ENCODE measurements around the gene TBX20.
A peak's percentile ranks its signal among the peaks of the same experiment; 100 is the strongest.
"Not testable (repeated sequence)": the region's sequence is repeated elsewhere in the genome, so short reads cannot be mapped to it uniquely, and the experiment has no call there.

Gene TBX20

DNA sequence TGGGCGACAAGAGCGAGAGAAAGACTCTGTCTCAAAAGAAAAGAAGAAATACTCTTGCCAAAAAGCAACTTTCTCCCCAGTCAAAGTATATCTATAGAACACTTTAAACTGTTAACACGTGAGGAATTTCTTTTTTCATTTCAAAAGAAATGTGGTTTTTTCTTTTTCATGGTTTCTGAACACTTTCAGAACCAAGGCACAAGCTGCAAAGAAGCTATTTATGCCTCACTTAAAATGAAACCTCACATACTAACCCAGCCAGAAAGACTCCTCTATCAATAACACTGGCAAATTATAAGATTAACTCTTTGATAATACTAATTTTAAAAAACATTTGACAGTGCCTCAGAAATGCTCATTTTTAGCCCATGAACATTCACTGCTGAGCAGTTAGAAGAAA is 20.9 kb downstream of the TBX20 start:
- no peak for DNase-seq (ENCODE audit: low spot score)
- Histone ChIP-seq H3K4me3 (no peak overlapping the region), H3K27ac (no peak overlapping the region)
- TF ChIP-seq, protein P1, sequence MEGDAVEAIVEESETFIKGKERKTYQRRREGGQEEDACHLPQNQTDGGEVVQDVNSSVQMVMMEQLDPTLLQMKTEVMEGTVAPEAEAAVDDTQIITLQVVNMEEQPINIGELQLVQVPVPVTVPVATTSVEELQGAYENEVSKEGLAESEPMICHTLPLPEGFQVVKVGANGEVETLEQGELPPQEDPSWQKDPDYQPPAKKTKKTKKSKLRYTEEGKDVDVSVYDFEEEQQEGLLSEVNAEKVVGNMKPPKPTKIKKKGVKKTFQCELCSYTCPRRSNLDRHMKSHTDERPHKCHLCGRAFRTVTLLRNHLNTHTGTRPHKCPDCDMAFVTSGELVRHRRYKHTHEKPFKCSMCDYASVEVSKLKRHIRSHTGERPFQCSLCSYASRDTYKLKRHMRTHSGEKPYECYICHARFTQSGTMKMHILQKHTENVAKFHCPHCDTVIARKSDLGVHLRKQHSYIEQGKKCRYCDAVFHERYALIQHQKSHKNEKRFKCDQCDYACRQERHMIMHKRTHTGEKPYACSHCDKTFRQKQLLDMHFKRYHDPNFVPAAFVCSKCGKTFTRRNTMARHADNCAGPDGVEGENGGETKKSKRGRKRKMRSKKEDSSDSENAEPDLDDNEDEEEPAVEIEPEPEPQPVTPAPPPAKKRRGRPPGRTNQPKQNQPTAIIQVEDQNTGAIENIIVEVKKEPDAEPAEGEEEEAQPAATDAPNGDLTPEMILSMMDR (IDR thresholded peaks at IDR 0.05) = no peak

DNA sequence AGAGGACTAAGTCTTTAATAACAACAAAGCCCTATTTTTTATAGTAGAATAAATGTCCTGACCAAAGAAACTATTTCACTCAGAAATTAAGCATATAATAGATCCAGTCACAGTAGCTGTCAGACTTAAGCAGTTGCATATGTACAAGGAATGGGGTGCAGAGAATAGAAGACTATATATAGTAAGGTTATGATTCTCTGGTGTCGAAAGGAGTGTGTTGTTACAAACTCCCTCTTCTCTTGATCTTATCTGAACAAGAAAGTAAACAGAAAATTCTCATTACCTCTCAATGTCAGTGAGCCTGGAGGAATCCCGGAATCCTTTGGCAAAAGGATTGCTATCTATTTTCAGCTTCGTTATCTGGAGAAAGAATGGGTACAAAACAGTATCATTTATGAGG is 22.7 kb downstream of the TBX20 start:
- DNase-seq (ENCODE audit: low spot score); H3K4me3 ChIP-seq: not testable (repeated sequence)
- H3K27ac ChIP-seq = peak overlapping the region in 1 of 2 donors; percentile 21

DNA sequence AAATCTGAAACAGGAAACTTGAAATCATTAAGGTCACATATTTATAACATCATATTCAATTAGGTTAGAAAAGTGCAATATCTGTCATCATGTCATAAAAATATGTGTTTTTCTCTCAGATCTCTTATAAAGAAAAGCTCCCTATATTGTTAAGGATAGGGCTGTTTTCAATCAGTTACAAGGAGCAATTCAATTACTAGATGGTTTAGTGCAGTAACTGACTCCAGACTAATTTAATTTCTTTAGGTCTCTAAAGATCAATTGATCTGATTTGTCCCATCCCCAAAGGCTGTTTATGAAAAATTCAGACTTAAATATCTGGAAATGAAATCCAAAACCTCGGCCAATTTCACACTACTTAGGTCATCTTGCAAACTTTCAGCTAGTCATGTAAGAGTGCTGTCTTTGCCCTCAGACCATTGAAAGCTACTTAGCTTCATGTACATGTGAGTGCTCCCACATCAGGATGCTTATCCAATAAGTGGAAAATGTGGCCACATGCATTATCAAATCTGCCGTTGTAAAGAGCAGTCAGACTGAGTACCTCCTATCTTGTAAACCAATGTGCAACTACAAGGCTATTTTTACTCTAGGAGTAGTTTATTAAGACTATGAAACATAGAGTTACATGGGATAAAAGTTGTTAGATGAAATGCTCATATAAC is 24.7 kb downstream of the TBX20 start:
- H3K27ac ChIP-seq; H3K4me3 ChIP-seq; DNase-seq (ENCODE audit: low spot score): not testable (repeated sequence)

DNA sequence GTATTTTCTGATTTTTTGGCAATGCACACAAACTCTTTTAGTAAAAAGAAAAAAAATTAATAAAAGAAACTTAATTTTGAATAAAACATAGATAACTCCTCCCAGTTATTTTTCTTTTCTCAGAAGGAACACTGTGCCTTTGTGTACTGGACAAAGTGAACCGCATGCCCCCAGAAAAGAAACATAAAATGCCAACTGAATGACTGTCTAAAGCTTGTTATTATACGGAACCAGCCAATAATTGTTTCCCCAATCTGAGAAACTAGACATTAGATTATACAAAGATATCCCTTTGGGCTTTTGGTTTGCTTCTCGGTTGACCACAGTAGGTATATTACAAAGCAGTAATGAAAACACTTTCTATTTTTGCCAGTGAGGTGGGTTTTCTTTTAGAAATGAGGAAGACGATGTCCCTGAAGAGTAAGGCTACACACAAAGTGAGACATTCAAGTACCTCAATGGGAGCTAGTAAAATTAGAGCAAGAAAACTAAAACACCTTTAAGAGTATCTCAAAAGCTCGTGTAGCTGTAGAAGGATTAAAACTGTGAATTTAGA is 25.3 kb downstream of the TBX20 start:
- H3K27ac ChIP-seq; H3K4me3 ChIP-seq; DNase-seq (ENCODE audit: low spot score): not testable (repeated sequence)

DNA sequence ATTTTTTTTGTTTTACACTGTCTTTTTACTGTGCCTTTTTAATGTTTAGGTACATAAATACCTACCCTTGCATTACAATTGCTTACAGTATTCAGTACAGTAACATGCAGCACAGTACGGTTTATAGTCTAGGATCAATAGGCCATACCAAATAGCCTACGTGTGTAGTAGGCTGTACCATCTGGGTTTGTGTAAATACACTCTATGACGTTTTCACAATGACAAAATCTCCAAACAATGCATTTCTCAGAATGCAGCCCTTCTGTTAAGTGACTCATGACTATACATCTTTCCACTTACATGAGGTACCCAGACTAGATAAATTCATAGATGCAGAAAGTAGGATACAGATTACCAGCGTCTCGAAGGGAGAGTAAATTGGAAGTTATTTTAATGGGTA is 26.5 kb downstream of the TBX20 start:
- not testable (repeated sequence) for DNase-seq (ENCODE audit: low spot score); H3K27ac ChIP-seq; H3K4me3 ChIP-seq

DNA sequence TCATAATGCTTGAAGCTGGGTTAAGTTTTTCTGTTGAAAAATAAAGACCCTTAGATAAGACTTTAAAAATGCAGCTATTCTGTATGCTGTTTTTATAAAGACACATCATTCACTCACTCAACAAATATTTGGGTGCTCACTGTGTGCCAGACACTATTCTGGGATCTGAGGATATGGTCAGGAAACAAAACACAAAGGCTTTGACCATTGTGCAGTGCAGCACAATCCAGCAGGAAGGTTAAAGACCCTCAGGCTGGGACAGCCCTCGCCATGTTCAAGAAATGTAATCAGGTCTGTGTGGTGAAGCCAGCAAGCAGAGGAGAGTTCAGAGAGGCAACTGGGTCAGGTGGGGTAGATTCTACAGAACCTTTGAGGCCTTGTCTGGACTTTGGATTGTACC is 31.5 kb downstream of the TBX20 start:
- not testable (repeated sequence) for H3K4me3 ChIP-seq; DNase-seq (ENCODE audit: low spot score)

DNA sequence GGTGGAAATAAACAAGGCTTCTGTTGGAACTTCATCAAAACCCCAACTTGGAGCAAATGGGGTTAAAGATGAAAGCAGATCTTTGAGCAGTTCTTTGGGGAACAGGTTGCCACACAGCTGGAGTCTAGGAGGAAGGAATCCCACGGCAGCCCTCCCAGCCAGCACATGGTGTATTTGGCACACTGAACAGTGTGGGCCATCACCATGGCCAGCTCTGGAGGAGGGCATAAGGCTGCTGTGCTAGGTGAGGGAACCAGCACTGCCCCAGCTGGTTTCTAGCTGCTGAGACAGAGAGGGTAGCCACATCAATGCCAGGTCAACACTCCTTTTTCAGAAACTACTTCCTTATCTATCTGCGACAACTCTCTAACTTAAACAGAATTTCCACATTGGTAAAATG is 33.7 kb downstream of the TBX20 start:
- H3K27ac ChIP-seq; H3K4me3 ChIP-seq; DNase-seq (ENCODE audit: low spot score): not testable (repeated sequence)

More for the DNA sequence above, 31.5 kb downstream of the TBX20 start:
- not testable (repeated sequence) for H3K27ac ChIP-seq

DNA sequence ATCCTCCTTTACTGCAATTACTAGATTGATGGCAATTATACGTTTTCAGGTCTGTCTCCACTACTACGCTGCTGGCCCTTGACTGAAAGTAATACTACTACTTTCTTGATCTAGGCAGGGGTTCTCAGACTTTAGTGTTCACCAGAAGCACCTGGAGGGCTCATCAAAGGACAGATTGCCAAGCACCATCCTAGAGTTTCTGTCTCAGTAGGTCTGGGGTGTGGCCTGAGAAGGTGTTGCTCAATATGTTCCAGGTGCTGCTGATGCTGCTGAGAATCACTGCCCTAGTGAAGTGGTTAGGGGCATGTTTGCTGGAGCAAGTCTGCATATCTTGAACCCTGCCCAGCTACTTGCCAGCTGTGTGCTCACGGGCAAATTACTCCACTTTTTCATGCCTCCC is 37.9 kb downstream of the TBX20 start:
- H3K4me3 ChIP-seq; DNase-seq (ENCODE audit: low spot score); H3K27ac ChIP-seq: not testable (repeated sequence)

DNA sequence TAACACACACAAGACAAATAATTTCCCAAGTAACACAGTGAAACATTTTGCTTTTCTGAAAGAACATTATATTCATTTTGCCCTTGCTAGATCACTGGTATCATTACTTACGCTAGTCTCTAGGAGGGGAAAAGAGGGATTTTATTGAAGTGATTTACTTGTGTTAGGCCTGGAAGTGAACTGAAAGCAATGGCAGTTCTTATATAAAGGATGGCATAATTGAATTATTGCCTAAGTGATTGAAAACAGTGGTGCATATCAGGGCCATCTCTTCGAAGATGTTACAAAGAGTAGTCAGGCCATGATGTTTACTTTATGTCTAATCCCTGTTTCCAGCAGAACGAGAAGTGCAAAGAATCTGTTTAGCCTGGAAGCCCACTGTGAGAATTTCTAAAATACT is 38.8 kb downstream of the TBX20 start:
- H3K4me3 ChIP-seq; DNase-seq (ENCODE audit: low spot score); H3K27ac ChIP-seq: not testable (repeated sequence)

DNA sequence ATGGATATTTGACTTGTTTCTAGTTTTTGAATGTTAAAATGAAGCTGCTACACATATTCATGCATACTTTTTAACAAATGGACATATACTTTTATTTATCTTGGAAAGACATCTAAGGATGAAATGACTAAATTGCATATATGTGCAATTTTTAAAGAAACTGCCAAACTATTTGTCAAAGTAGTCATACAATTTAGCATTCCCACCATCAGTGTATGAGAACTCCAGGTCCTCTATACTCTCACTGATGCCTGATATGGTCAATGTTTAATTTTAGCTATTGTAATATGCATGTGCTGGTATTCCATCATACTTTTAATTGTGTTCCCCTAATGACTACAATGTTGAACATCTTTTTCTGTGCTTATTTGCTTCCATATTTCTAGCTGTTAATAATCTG is 47.0 kb downstream of the TBX20 start:
- not testable (repeated sequence) for DNase-seq (ENCODE audit: low spot score); H3K27ac ChIP-seq; H3K4me3 ChIP-seq

DNA sequence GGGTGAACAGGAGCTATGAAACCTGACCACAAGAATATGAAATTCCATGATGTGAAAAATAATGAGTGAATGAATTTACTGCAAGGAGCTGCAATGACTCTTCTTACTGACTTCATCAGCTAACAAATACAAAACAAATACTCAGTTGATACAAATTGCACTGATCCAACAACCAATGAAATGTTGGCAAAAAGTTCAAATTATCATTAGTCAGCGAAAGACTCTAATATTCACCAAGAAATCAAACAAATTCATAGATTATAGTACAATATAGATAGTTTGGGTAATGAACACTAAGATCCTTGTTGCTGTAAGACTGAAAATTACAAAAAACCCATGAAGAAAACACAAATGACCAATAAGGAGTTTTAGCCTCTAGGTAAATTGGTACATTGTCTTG is 49.0 kb downstream of the TBX20 start:
- not testable (repeated sequence) for DNase-seq (ENCODE audit: low spot score); H3K4me3 ChIP-seq; H3K27ac ChIP-seq

DNA sequence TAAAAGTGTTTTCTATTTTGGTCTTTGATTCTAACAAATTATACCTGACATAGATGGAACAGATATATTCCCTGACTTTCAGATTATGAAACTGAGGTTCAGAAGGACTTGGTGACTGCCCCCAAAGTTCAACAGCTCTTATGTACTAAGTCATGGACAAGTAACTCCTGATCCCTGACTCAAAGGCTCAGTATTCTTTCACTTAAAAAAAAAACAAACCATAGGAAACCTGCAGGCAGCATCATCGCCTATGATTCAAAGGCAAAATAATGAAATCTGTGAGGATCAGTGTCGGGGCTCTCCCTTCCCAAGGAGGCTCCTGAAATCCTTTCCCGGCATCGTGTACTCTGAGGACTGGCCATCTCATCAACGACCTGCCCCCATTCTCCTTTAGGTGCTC is 49.9 kb downstream of the TBX20 start:
- H3K27ac ChIP-seq; DNase-seq (ENCODE audit: low spot score); H3K4me3 ChIP-seq: not testable (repeated sequence)

DNA sequence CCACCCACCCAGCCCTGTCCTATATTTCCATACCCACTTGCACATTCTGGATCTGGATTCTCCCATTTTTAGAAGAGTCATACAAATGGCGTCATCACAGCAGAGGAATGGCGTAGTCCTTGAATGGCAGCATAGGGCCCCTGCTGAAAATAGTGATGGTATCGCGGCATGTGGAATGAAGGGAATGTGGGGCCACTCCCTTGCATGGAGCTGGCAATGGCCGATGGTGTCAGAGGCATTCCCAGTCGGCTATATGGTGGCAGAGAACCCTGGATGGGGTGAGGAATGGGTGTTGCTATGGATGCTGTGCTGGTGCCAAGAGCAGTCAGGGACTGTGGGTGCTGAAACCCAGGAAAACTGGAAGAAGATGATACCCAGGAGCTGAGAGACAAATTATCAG is 51.5 kb downstream of the TBX20 start:
- not testable (repeated sequence) for H3K27ac ChIP-seq; DNase-seq (ENCODE audit: low spot score); H3K4me3 ChIP-seq

DNA sequence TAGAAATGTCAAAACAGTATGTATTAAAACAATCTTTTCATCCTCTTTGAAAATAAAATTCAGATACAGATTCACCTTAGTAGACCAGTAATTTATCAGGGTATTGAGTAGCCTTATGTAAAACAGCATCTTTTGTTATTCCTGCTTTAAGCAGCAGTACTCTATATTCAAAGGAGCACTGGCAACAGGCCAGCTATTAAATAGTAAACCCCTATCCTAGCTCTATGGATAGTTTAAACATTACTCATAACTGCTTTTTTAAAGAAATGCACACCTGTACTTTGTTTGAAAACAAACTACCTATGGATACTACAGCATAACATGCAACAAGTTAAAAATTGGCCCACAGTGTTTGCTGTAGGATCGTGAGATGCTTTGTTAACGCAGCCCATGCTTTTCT is 53.7 kb downstream of the TBX20 start:
- H3K4me3 ChIP-seq; DNase-seq (ENCODE audit: low spot score); H3K27ac ChIP-seq: not testable (repeated sequence)

DNA sequence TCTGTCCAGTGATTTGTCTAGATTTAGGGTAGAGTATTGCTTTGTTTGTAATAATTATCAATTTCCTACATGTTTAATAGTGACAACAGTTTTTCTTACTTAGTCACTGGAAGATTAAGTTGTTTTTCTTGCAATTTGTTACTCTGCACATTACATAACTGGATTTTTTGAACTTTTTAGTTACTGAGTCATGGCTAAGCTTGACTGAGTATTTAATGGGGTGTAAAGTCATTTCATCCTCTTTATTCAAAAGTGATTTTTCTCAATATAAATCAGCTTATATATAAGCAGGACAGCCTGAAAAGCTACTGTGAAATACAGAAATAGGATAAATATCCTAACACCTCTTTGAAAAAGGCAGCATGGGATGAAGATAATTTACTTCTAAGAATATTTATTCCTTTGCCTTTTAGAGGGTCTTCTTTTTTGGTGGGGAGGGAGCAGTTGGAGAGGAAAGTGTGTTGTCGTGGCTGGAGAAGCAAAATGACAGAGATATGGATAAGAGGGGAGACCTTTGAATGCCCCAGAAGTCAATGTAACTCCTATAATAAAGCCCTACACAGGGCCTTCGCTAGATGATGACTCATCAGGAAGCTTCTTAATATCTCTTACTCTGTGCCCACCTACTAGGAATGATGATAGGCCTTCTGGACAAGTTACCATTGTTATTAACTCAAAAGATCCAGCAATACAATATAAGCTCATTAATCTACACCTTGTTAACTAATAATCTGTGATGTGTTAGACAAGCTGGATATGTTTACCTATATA is 55.3 kb downstream of the TBX20 start:
- peak overlapping the region in 1 of 2 donors; percentile 19 for H3K27ac ChIP-seq
- DNase-seq (ENCODE audit: low spot score); H3K4me3 ChIP-seq: not testable (repeated sequence)

DNA sequence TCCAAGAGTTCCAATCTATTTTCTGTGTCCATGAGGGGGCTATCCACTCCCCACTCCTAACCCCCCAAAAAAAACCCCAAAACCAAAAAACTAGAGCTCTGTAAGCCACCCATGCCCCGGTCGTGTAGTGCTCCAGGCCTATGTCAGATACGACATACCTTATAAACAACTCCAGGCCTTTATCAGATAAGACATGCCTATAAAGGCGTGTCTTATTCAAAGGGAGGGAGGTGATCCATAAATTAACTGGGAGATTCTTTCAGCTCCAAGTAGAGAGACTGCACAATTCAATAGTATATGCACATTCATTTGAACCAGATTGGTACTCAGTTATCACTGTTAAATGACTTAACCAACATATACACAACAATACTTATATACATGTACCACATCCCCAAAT is 62.3 kb downstream of the TBX20 start:
- not testable (repeated sequence) for H3K4me3 ChIP-seq; H3K27ac ChIP-seq; DNase-seq (ENCODE audit: low spot score)

DNA sequence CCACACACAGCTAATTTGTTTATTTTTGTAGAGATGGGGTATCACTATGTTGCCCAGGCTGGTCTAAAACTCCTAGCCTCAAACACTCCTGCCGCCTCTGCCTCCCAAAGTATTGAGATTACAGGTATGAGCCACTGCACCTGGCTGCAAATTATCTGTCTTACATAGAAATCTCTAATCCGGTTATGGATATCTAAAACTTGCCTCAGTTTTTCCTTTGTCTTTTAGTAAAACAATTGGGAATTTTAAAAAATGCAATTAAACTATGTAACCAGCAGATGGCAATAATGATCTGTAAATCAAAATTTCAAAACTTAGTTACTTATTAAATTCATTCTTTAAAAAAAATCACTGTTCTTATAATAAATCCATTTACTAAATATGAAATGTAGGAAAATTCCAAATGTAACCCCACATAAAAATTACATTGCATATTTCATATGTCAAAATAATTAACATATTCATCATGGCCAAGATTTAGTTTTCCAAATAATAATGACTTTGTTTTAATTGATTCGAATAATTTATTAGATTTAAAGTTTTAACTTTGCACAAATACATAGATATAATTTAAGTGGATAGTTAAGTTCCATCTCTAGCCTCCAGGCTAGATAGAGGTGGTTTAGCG is 63.6 kb downstream of the TBX20 start:
- H3K4me3 ChIP-seq; DNase-seq (ENCODE audit: low spot score); H3K27ac ChIP-seq: not testable (repeated sequence)

DNA sequence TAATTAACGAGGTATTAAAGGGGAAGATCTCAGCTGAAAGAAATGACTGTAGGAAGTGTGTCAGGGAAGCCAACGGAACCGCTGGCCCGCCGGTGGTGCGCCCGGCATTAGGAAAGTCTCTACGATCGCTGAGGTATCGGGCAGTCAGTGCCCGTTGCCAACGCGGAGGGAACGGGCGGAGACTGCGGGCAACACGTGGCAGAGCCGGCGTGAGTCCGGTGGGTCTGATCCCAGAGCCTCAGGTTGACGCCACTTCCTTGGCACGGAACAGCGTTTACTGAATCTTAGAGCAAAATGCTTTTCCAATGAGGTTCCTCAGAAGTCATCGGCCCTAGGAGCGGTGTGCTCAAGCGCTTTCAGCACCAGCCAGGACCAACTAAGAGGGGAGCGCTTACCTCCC is 67.1 kb downstream of the TBX20 start:
- H3K27ac ChIP-seq = not testable (repeated sequence)
- H3K4me3 ChIP-seq = peak overlapping the region; percentile 79
- DNase-seq (ENCODE audit: low spot score) = peak; percentile 70

Measured in coronary artery (tissue), 2 donors.